COLO668 (cell line): ENCODE results near the gene UFC1.

ENCODE experiments used
- DNase-seq: peaks from one replicate; lab custom pipeline; 2025; ENCODE audit not compliant: unreplicated experiment; lab: John Stamatoyannopoulos, UW

Gene UFC1

GRCh38 chr1:161133220-161133740, 20.5 kb upstream of the UFC1 start:
- no peak for DNase-seq

- DNase-seq, result no peak
Observed at GRCh38 chr1:161137881-161138280, 15.9 kb upstream of the UFC1 start.

GRCh38 chr1:161138431-161138830, 15.3 kb upstream of the UFC1 start:
- DNase-seq, result no peak

GRCh38 chr1:161139766-161140165, 14.0 kb upstream of the UFC1 start:
- peak; percentile 19 for DNase-seq

- DNase-seq, result no peak
Observed at GRCh38 chr1:161140755-161141400, 12.9 kb upstream of the UFC1 start.

- DNase-seq, result no peak
Observed at GRCh38 chr1:161145832-161146231, 7.9 kb upstream of the UFC1 start.

GRCh38 chr1:161153176-161153575, 602 bp upstream of the UFC1 start:
- no peak for DNase-seq

- DNase-seq, result no peak
Observed at GRCh38 chr1:161157867-161158266, 4.1 kb downstream of the UFC1 start.

GRCh38 chr1:161158316-161159010, 4.7 kb downstream of the UFC1 start:
- DNase-seq, result no peak

GRCh38 chr1:161159087-161159912, 5.5 kb downstream of the UFC1 start, which contains the start of gene USP21:
TSS of gene USP21 (plus strand) at chr1:161159500. CDS start at chr1:161160641, 1,141 bp downstream.
- peak; percentile 95 for DNase-seq

GRCh38 chr1:161159913-161160243, 6.1 kb downstream of the UFC1 start:
- DNase-seq, result no peak

GRCh38 chr1:161160671-161161145, 6.9 kb downstream of the UFC1 start:
- DNase-seq, result no peak

GRCh38 chr1:161161652-161162051, 7.9 kb downstream of the UFC1 start:
- DNase-seq, result no peak

GRCh38 chr1:161162052-161162451, 8.3 kb downstream of the UFC1 start:
- DNase-seq, result no peak

- DNase-seq, result no peak
Observed at GRCh38 chr1:161162806-161163205, 9.0 kb downstream of the UFC1 start.

GRCh38 chr1:161163793-161164192, 10.0 kb downstream of the UFC1 start:
- no peak for DNase-seq

- no peak for DNase-seq
Observed at GRCh38 chr1:161164901-161165610, 11.3 kb downstream of the UFC1 start.

- DNase-seq, result peak; percentile 97
Observed at GRCh38 chr1:161165742-161166668, 12.2 kb downstream of the UFC1 start, which contains the start of gene PPOX. TSS of gene PPOX (plus strand) at chr1:161166426. CDS start at chr1:161166848, 422 bp downstream.

- DNase-seq, result peak; percentile 51
Observed at GRCh38 chr1:161166669-161167548, 13.1 kb downstream of the UFC1 start.
